Parathyroid adenoma (tissue), 2 donors: ENCODE results near the gene OR2AJ1.
A peak's percentile ranks its signal among the peaks of the same experiment; 100 is the strongest.

Experiments
- H2AFZ ChIP-seq: fragments of 300-600 bp; sonication (generic); one replicate; pipeline ENCODE4 v1.7.0; 2017; ENCODE audit warnings: antibody characterized with exemption, mild to moderate bottlenecking
- H3K27ac ChIP-seq: fragments of 300-600 bp; sonication (generic); one replicate; pipeline ENCODE4 v1.7.0; 2017
- H3K27me3 ChIP-seq: fragments of 300-600 bp; sonication (generic); one replicate; pipeline ENCODE4 v1.7.0; 2017; ENCODE audit warnings: low read length; ENCODE audit not compliant: control insufficient read depth, insufficient read depth
- H3K36me3 ChIP-seq: fragments of 300-600 bp; sonication (generic); one replicate; pipeline ENCODE4 v1.7.0; 2017; ENCODE audit warnings: low read length; ENCODE audit not compliant: control insufficient read depth, insufficient read depth
- H3K4me1 ChIP-seq: fragments of 300-600 bp; sonication (generic); one replicate; pipeline ENCODE4 v1.7.0; 2017; ENCODE audit warnings: control low read depth
- H3K4me2 ChIP-seq: fragments of 300-600 bp; sonication (generic); one replicate; pipeline ENCODE4 v1.7.0; 2017; ENCODE audit warnings: low read length
- H3K4me3 ChIP-seq: fragments of 300-600 bp; sonication (generic); one replicate; pipeline ENCODE4 v1.7.0; 2017; ENCODE audit warnings: low read depth, low read length
- H3K79me2 ChIP-seq: fragments of 300-600 bp; sonication (generic); one replicate; pipeline ENCODE4 v1.7.0; 2017; ENCODE audit warnings: control low read depth
- H3K9ac ChIP-seq: fragments of 300-600 bp; sonication (generic); one replicate; pipeline ENCODE4 v1.7.0; 2017; ENCODE audit warnings: mild to moderate bottlenecking
- H3K9me3 ChIP-seq: fragments of 300-600 bp; sonication (generic); one replicate; pipeline ENCODE4 v1.7.0; 2017; ENCODE audit warnings: low read length; ENCODE audit not compliant: control insufficient read depth
- TF ChIP-seq, protein P1 (sequence below): fragments of 300-600 bp; sonication (generic); IDR thresholded peaks from one replicate; pipeline ENCODE4 v1.7.0; 2017; ENCODE audit warnings: antibody characterized with exemption, mild to moderate bottlenecking
- donor health status: primary hyperparathyroidism.

Gene OR2AJ1

DNA sequence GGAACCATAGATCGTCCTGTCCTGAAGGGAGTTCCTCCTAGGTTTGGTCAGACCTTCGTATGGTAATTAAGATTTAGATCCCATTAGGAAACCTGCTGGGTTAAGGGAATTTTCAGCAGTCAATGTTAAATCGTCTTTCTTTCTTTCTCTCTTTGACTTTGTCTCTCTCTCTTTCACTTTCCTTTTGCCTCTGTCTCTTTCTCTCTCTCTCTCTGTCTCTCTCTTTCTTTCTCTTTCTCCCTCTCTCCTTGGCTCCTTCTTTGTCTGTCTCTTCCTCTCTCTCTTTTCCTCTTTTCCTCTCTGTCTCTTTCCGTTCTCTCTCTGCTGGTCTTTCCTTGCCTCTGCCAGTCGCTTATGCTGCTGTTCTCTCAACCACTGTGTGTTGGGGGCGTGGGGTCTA is 20.6 kb upstream of the OR2AJ1 start:
- Histone ChIP-seq H3K4me2 (no peak overlapping the region), H3K27me3 (no peaks in the 10 kb centered on the region), H3K9ac (no peak overlapping the region), H3K36me3 (no peaks in the 10 kb centered on the region), H3K4me3 (no peak overlapping the region), H2AFZ (no peak overlapping the region), H3K79me2 (no peaks in the 10 kb centered on the region), H3K27ac (no peak overlapping the region), H3K4me1 (no peaks in the 10 kb centered on the region), H3K9me3 (no peaks in the 10 kb centered on the region)
- TF ChIP-seq, protein P1, sequence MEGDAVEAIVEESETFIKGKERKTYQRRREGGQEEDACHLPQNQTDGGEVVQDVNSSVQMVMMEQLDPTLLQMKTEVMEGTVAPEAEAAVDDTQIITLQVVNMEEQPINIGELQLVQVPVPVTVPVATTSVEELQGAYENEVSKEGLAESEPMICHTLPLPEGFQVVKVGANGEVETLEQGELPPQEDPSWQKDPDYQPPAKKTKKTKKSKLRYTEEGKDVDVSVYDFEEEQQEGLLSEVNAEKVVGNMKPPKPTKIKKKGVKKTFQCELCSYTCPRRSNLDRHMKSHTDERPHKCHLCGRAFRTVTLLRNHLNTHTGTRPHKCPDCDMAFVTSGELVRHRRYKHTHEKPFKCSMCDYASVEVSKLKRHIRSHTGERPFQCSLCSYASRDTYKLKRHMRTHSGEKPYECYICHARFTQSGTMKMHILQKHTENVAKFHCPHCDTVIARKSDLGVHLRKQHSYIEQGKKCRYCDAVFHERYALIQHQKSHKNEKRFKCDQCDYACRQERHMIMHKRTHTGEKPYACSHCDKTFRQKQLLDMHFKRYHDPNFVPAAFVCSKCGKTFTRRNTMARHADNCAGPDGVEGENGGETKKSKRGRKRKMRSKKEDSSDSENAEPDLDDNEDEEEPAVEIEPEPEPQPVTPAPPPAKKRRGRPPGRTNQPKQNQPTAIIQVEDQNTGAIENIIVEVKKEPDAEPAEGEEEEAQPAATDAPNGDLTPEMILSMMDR = no peak

DNA sequence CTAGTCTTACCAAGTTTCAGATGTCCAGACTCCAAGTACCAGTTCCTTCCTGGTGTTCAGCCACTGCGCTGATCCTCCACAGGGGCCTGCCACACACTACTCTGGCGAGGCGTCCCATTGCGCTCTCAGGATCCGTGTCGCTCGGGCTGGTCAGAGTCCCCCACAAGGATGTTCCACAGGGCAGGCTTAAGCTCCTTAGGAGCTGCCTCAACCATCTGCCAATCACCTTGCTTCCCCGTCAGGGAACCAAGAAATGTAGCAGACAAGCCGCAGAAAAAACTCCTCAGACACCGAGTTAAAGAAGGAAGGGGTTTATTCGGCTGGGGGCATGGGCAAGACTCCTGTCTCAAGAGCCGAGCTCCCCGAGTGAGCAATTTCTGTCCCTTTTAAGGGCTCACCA is 19.5 kb upstream of the OR2AJ1 start:
- H3K4me2 ChIP-seq = no peak overlapping the region
- H2AFZ ChIP-seq = no peak overlapping the region
- no peak overlapping the region for H3K4me3 ChIP-seq
- no peaks in the 10 kb centered on the region for H3K27me3 ChIP-seq
- H3K79me2 ChIP-seq = no peaks in the 10 kb centered on the region
- no peaks in the 10 kb centered on the region for H3K9me3 ChIP-seq
- no peaks in the 10 kb centered on the region for H3K36me3 ChIP-seq
- no peaks in the 10 kb centered on the region for H3K4me1 ChIP-seq
- TF ChIP-seq, protein P1 = no peak
- H3K9ac ChIP-seq = no peak overlapping the region
- H3K27ac ChIP-seq = no peak overlapping the region

DNA sequence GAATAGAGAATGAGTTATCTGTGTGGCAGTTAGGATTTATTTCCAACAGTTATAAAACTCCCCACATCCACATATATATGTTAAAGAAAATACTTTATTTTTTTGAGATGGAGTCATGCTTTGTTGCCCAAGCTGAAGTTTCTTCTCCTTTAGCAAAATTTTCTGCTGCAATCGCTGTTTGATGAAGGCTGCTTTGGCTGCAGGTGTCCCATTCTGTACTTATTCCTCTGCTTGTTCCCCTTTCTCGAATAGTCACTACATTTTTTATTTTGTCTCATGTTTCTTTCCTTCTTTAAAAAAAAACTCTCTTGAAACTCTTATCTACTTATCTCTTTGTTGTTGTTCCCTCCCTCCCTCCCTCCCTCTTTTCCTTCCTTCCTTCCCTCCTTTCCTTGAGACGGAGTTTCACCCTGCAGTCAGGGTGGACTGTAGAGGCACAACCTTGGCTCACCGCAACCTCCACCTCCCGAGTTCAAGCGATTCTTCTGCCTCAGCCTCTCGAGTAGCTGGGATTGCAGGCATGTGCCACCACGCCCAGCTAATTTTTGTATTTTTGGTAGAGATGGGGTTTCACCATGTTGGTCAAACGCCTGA is 18.7 kb upstream of the OR2AJ1 start:
- no peak overlapping the region for H3K4me3 ChIP-seq
- H2AFZ ChIP-seq = no peak overlapping the region
- no peaks in the 10 kb centered on the region for H3K36me3 ChIP-seq
- H3K9ac ChIP-seq = no peak overlapping the region
- H3K4me1 ChIP-seq = no peaks in the 10 kb centered on the region
- TF ChIP-seq, protein P1 = no peak
- peak overlapping the region; percentile 40 for H3K4me2 ChIP-seq
- no peak overlapping the region for H3K27ac ChIP-seq
- H3K79me2 ChIP-seq = no peaks in the 10 kb centered on the region
- no peaks in the 10 kb centered on the region for H3K27me3 ChIP-seq
- H3K9me3 ChIP-seq = no peaks in the 10 kb centered on the region

DNA sequence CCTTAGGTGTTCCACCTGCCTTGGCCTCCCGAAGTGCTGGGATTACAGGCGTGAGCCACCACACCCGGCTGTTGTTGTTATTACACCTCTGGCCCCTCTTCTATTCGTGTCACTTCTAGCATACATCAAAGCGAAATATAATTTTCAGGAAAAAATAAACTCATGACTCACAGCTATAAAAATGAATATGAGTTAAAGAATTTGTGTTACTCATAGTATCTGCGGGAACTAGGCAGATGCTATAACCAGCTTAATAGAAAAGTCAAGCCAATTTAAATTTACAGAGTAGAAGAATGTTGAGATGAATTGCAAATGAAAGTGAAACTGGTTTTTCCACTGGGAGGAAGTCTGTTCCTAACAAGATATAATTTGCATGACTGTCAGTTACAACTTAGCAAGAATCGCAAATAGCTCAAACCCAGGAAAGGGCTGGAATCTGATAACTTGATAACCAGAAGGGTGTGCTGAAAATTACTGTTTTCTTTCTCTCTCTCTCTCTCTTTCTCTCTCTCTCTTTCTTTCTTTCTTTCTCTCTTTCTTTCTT is 18.1 kb upstream of the OR2AJ1 start:
- Histone ChIP-seq H3K4me2 (peak overlapping the region; percentile 40), H3K9ac (no peak overlapping the region), H3K9me3 (no peaks in the 10 kb centered on the region), H2AFZ (no peak overlapping the region), H3K27me3 (no peaks in the 10 kb centered on the region), H3K4me3 (peak overlapping the region; percentile 39), H3K79me2 (no peaks in the 10 kb centered on the region), H3K4me1 (no peaks in the 10 kb centered on the region), H3K36me3 (no peaks in the 10 kb centered on the region), H3K27ac (no peak overlapping the region)
- TF ChIP-seq, protein P1 = no peak

DNA sequence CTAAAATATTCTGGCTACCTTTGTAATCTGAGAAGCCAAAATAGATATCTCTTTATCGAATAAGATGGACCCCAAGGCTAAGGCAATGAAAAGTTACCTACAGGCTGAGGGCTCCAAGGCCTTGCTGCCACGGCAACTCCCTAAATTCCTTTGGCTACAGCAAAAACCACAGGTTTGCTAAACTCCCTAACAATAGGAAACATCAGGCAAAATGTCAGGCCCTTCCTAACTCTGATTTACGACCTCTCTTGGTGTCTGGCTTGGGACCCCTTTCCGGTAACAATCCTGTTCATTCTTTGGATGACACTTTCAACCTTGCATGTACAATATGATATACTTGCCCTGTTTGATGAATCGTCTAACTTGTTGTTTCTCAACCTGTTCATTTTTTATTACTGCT is 15.9 kb upstream of the OR2AJ1 start:
- Histone ChIP-seq H3K4me1 (no peaks in the 10 kb centered on the region), H3K27ac (no peak overlapping the region), H3K79me2 (no peaks in the 10 kb centered on the region), H3K9ac (no peak overlapping the region), H3K4me2 (no peak overlapping the region), H3K9me3 (no peaks in the 10 kb centered on the region), H3K27me3 (no peaks in the 10 kb centered on the region), H3K4me3 (no peak overlapping the region), H3K36me3 (no peaks in the 10 kb centered on the region), H2AFZ (no peak overlapping the region)
- TF ChIP-seq, protein P1 = no peak
